Lung (tissue), 12 donors: ENCODE data around the gene KRT17. TPM values are rescaled to one million over a fixed set of nuclear protein-coding genes. Genes with fewer than 3 reads are reported as not detected.
"Not testable (repeated sequence)": the region's sequence is repeated elsewhere in the genome, so short reads cannot be mapped to it uniquely, and the experiment has no call there.

Experiments used
- ATAC-seq: fragments of 200-7000 bp; cut with Tn5 transposase; one replicate; pipeline ENCODE4 v1.9.1; 2020; ENCODE audit warnings: moderate number of reproducible peaks; ENCODE audit not compliant: insufficient read depth, low FRiP score
- DNase-seq, 3 donors: peaks; one replicate each; pipeline ENCODE4 v3.0.0-alpha.2; 2013 to 2017
- H3K27ac ChIP-seq, 2 donors: one replicate each; pipeline ENCODE4 v1.5.1; 2013; ENCODE audit warnings: mild to moderate bottlenecking in 2 of 2, moderate library complexity in 2 of 2, control low read depth in 1 of 2, inconsistent platforms in 1 of 2, low read depth in 1 of 2, low read length in 1 of 2
- H3K27me3 ChIP-seq, 3 donors: one replicate each; pipeline ENCODE4 v1.5.1; 2013; ENCODE audit warnings: low read length in 2 of 3; ENCODE audit not compliant: control insufficient read depth in 3 of 3, insufficient read depth in 3 of 3
- H3K36me3 ChIP-seq, 4 donors: one replicate each; pipeline ENCODE4 v1.5.1; 2013; ENCODE audit warnings: low read length in 4 of 4, mild to moderate bottlenecking in 1 of 4, moderate library complexity in 1 of 4; ENCODE audit not compliant: control insufficient read depth in 4 of 4, insufficient read depth in 4 of 4
- H3K4me1 ChIP-seq, 5 donors: one replicate each; pipeline ENCODE4 v1.5.1; 2013; ENCODE audit warnings: low read length in 5 of 5, mild to moderate bottlenecking in 2 of 5, moderate library complexity in 1 of 5; ENCODE audit not compliant: control insufficient read depth in 5 of 5, insufficient read depth in 5 of 5
- H3K4me3 ChIP-seq: one replicate; pipeline ENCODE4 v1.5.1; 2013; ENCODE audit warnings: mild to moderate bottlenecking, control low read depth, moderate library complexity
- H3K9ac ChIP-seq, 2 donors: one replicate each; pipeline ENCODE4 v1.5.1; 2013; ENCODE audit warnings: low read length in 2 of 2, control low read depth in 1 of 2; ENCODE audit not compliant: insufficient read depth in 1 of 2
- H3K9me3 ChIP-seq, 4 donors: one replicate each; pipeline ENCODE4 v1.5.1; 2013; ENCODE audit warnings: low read length in 3 of 4, mild to moderate bottlenecking in 1 of 4, moderate library complexity in 1 of 4; ENCODE audit not compliant: control insufficient read depth in 4 of 4, insufficient read depth in 3 of 4
- WGBS, 2 donors: extraction: QIAGEN DNeasy Blood & Tissue Kit; methylation state at CpG; one replicate each; pipeline ENCODE4 v1.1.7; 2013; 5-methylcytosine and 5-hydroxymethylcytosine counted together
- polyA plus RNA-seq, 2 donors: library from polyadenylated mRNA; stranded (reverse); fragments of 200-250 nt; gene quantifications; one replicate each; pipeline ENCODE4 v1.2.1, GENCODE V29; 2013
- total RNA-seq, 2 donors: library from RNA; depleted of rRNA in 1 of 2; stranded (reverse); fragments of >200 nt in 1 of 2; gene quantifications; one replicate each; pipeline ENCODE4 v1.2.1, GENCODE V29; 2014 to 2021
- TF ChIP-seq, protein P1 (sequence below): IDR thresholded peaks from 2 replicates; pipeline ENCODE4 v1.5.1; 2012; ENCODE audit warnings: mild to moderate bottlenecking; ENCODE audit errors: control extremely low read depth, extremely low read depth
- donor health status: control.
- donor health status: control.
- donor health status: Bipolar disorder and iron deficiency.
- donor health status: healthy.
- donor health status: DM: yes; HTN: yes; CAD: no.

Gene KRT17
- total and polyA plus RNA-seq, 4 donors = 27.3 to 47.2 (median 42.6) TPM

DNA sequence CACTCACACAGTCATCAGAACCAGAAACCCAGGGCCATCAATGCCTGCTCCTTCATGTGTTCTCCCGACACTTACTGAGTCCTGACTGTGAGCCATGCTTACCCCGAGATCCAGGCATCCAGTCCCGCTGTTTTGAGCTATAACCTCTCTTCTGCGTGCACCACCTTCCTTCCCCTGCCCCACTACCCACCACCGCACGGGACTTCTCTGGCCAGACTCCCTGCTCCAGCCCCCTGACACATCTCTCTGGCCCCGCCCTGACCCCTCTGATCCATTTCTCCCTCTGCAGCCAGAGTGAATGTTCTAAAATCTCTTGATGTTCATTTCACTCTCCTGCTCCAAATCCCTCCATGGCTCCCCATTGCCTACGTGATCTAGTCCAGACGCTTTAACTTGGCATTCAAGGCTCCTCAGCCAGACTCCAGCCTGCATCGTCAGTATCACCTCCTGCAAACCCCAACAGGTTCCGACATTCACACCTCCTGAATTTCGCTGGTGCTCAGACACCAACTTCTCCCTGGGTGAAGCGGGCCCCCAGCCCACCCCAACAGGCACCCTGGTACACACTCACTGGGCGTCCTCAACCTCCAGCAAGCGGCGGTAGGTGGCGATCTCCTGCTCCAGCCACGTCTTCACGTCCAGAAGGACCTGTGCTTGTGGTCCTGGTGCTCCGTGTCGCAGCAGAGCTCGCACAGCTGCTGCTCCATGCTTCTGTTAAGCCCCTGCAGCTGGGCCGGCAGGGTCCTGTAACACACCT lies 3.1 kb upstream of the KRT17 start:
- Histone ChIP-seq H3K9me3 (no peaks in the 10 kb centered on the region), H3K27me3 (no peaks in the 10 kb centered on the region), H3K27ac (no peak overlapping the region), H3K4me1 (peaks cover 0 to 8% (median 3%) of the 10 kb centered on the region in 5 donors), H3K9ac (no peak overlapping the region), H3K36me3 (no peaks in the 10 kb centered on the region), H3K4me3 (no peak overlapping the region)
- WGBS, 2 donors = 87 to 90% methylated on average over 23 of the region's 23 CpGs
- DNase-seq (peak in 1 of 3 donors; percentile 9), ATAC-seq (no peak)
- TF ChIP-seq, protein P1, sequence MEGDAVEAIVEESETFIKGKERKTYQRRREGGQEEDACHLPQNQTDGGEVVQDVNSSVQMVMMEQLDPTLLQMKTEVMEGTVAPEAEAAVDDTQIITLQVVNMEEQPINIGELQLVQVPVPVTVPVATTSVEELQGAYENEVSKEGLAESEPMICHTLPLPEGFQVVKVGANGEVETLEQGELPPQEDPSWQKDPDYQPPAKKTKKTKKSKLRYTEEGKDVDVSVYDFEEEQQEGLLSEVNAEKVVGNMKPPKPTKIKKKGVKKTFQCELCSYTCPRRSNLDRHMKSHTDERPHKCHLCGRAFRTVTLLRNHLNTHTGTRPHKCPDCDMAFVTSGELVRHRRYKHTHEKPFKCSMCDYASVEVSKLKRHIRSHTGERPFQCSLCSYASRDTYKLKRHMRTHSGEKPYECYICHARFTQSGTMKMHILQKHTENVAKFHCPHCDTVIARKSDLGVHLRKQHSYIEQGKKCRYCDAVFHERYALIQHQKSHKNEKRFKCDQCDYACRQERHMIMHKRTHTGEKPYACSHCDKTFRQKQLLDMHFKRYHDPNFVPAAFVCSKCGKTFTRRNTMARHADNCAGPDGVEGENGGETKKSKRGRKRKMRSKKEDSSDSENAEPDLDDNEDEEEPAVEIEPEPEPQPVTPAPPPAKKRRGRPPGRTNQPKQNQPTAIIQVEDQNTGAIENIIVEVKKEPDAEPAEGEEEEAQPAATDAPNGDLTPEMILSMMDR = no peak

DNA sequence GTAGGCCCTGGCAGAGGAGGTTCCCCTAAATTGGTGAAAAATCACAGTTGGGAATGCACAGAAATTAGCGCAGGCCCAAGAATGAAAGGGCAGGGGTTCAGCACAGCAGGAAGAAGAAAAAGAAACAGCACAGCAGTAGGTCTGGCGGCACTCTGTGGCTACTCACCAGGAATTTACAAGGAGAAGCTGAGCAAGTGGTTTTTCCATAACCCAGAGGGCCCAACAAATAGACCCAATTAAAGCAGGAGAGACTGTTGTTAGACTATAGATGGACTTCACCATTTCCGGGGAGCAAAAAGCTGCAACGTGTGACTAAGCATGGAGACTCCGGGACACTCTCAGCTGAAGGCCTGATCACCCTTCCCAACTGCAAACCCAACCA lies 2.5 kb upstream of the KRT17 start:
- not testable (repeated sequence) for H3K9me3 ChIP-seq, H3K9ac ChIP-seq, H3K27ac ChIP-seq, H3K36me3 ChIP-seq, H3K4me1 ChIP-seq, H3K27me3 ChIP-seq, H3K4me3 ChIP-seq, ATAC-seq
- WGBS, 2 donors = 85 to 90% methylated on average over 5 of the region's 5 CpGs
- DNase-seq = peak in 1 of 3 donors; percentile 7

DNA sequence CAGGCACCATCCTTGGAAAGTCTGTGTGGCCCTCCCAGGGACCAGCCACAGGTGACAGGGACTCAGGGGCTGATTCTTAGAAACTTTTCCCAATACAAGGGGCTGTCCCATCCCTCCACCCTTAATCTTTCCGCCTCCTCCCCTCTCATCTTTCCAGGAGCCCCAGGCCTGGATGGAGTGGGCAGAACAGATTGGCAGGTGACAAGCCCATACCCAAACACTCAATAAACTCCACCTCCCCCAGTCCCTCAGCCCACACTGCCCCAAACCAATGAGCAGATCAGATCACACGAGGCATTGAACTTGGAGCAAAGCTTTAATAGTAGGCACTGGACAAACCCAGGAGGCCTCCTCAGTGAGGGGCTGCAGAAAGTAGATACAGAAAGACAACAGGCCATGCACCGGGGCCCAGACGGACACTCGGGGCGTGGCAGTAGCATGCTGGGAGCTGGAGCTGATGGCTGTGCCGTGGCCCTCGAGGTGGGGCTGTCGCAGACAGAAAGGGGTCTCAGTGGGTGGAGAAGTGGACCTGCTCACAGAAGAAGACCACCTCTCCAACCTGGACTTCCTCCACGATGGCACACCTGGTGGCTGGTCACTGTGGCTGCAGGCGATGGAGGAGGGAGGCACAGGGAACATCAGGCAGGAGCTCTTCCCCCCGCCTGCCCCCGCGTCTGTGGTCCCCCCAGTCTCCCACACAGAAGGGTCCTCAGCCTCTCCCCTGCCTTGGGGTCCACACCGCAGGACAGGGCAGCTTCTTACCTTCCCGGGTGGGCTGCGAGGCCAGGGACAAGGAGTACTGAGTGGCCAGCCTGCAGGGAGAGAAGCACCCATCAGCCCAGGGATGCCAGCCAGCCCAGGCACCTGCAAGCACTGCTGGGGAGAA lies 1.9 kb upstream of the KRT17 start:
- H3K4me3 ChIP-seq, H3K9ac ChIP-seq, H3K27ac ChIP-seq: not testable (repeated sequence)

DNA sequence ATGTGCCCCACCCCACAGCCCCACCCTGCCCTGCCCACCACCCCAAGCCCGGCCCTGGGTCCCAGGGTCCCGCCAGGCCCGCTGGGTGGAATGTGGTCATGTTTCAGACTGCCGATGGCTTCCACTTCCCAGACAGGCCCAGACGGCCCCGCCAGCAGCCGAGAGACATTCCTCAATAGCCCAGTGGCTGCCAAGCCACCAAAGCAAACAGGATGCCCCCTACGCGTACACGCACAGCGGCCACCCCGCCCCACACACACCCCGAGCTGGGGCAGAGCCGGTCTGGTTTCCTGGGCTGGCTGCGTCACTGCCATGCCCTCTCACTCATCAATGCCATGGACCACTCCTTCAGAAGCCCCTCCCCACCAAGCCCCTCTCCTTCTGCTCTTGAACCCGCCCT lies 1.2 kb upstream of the KRT17 start:
- TF ChIP-seq, protein P1 = no peak
- Histone ChIP-seq H3K4me1 (peaks cover 0 to 4% (median 0%) of the 10 kb centered on the region in 5 donors), H3K36me3 (no peaks in the 10 kb centered on the region), H3K4me3 (no peak overlapping the region), H3K27ac (no peak overlapping the region), H3K9ac (no peak overlapping the region), H3K27me3 (no peaks in the 10 kb centered on the region), H3K9me3 (no peaks in the 10 kb centered on the region)
- peak in 2 of 3 donors; percentile 50 to 64 for DNase-seq
- WGBS, 2 donors = 32 to 50% methylated on average over 16 of the region's 16 CpGs
- ATAC-seq = no peak

More for the DNA sequence above, 1.9 kb upstream of the KRT17 start:
- H3K36me3 ChIP-seq, H3K4me1 ChIP-seq, H3K9me3 ChIP-seq, ATAC-seq, H3K27me3 ChIP-seq: not testable (repeated sequence)
- DNase-seq = peak in 1 of 3 donors; percentile 7
- WGBS, 2 donors = 88 to 94% methylated on average over 17 of the region's 17 CpGs

DNA sequence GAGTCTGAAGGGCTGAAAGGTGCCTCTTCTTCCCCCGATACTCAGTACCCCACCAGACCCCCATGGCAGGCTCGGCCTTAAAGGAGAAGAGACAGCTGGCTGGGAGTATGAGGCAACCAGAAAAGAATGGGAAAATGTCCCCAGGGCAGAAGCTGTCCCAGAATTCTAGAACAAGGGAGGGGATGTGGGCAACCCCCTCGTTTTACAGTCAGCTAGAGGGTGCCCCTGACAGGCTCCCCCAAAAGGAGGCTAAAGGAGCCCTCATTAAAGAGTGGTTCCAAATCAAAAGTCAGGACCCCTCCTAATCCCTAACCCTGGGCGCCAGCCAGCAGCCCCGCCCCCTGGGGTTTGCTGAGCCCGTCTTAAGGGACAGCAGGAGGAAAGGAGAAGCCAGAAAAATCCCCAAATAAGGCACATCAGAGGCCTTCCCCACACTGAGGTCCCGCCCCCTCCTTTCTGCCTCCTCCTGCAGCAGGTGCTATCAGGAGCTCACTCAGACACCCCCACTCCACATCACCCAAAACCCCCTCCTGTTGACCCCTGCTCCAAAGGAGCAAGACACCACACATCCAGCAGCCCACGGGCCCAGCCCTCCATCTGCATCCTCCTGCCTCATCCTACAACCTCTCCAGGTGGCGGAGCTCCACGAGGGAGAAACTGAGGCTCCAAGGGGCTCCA lies 1.1 kb downstream of the KRT17 start:
- 65 to 73% methylated on average over 10 of the region's 10 CpGs for WGBS, 2 donors

DNA sequence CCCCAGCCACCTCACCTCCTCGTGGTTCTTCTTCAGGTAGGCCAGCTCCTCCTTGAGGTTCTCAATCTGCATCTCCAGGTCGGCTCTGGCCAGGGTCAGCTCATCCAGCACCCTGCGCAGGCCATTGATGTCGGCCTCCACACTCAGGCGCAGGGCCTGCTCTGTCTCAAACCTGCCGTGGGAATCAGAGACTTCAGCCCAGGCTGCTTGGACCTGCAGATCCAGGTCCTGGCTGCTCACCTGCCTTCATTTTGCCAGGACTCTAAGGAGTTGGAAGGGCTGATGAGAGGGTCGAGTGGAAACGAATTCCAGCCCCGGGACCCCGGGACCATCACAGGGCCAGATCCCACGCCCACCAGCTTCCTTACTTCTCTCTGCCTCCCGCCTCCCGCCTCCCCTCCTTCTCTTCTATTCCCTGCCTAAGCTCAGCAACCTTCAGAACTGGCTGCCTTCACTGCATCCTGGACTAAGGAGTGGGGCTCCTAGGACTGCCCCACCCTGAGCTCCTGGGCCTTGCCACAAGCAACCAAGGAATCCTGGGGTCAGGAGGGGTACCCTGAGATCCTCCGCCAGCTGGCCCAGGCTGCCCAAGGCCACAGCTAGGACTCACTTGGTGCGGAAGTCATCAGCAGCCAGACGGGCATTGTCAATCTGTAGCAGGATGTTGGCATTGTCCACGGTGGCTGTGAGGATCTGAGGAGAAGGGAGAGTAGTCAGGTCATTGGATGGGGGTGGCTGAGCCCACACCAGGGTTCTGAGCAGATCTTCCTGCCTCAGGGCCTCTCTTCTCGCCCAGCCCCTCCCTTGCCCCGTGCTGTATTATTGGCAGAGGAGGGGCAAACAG lies 1.8 kb downstream of the KRT17 start:
- H3K27me3 ChIP-seq, H3K27ac ChIP-seq, H3K9ac ChIP-seq, H3K4me1 ChIP-seq, H3K4me3 ChIP-seq, H3K36me3 ChIP-seq, H3K9me3 ChIP-seq, ATAC-seq: not testable (repeated sequence)
- WGBS, 2 donors = 78 to 89% methylated on average over 18 to 19 of the region's 19 CpGs
- peak in 1 of 3 donors; percentile 6 for DNase-seq

More for the DNA sequence above, 1.1 kb downstream of the KRT17 start:
- H3K36me3 ChIP-seq, ATAC-seq, H3K9ac ChIP-seq, H3K9me3 ChIP-seq, H3K27me3 ChIP-seq, H3K4me1 ChIP-seq, H3K4me3 ChIP-seq, H3K27ac ChIP-seq: not testable (repeated sequence)
- DNase-seq = peak in 1 of 3 donors; percentile 13
